GM15510 (cell line): ENCODE measurements around the gene PRICKLE2.

ENCODE experiments used
- POLR2A ChIP-seq: IDR thresholded peaks from 3 replicates; pipeline ENCODE4 v1.6.1; 2011; ENCODE audit warnings: borderline replicate concordance; ENCODE audit not compliant: insufficient read length; ENCODE audit errors: extremely low read depth

The PRICKLE2 gene

GRCh38 chr3:64216274-64217147 is 8.8 kb downstream of the PRICKLE2 start:
- no peak for TF ChIP-seq POLR2A

GRCh38 chr3:64215559-64215958 is 9.7 kb downstream of the PRICKLE2 start:
- TF ChIP-seq POLR2A: no peak

GRCh38 chr3:64215103-64215502 is 10.2 kb downstream of the PRICKLE2 start:
- TF ChIP-seq POLR2A: no peak

GRCh38 chr3:64214381-64215018 is 10.8 kb downstream of the PRICKLE2 start:
- no peak for TF ChIP-seq POLR2A

- TF ChIP-seq POLR2A: no peak
Observed at GRCh38 chr3:64213962-64214379, 11.3 kb downstream of the PRICKLE2 start.

GRCh38 chr3:64213224-64213878 is 11.9 kb downstream of the PRICKLE2 start:
- no peak for TF ChIP-seq POLR2A

- no peak for TF ChIP-seq POLR2A
Observed at GRCh38 chr3:64209866-64210621, 15.2 kb downstream of the PRICKLE2 start.

- TF ChIP-seq POLR2A: no peak
Observed at GRCh38 chr3:64207289-64208080, 17.8 kb downstream of the PRICKLE2 start.

- no peak for TF ChIP-seq POLR2A
Observed at GRCh38 chr3:64203969-64204908, 21.0 kb downstream of the PRICKLE2 start.

GRCh38 chr3:64203216-64203615 is 22.1 kb downstream of the PRICKLE2 start:
- TF ChIP-seq POLR2A: no peak

GRCh38 chr3:64199932-64200331 is 25.3 kb downstream of the PRICKLE2 start:
- no peak for TF ChIP-seq POLR2A

GRCh38 chr3:64196236-64196929 is 28.9 kb downstream of the PRICKLE2 start:
- TF ChIP-seq POLR2A: no peak

GRCh38 chr3:64195789-64196188 is 29.5 kb downstream of the PRICKLE2 start:
- no peak for TF ChIP-seq POLR2A

- no peak for TF ChIP-seq POLR2A
Observed at GRCh38 chr3:64191822-64192221, 33.4 kb downstream of the PRICKLE2 start.
